Stimulated activated CD8-positive, alpha-beta memory T cell treated with anti-CD3 and anti-CD28 coated beads, Interleukin-4, amount 100 ng/mL, for 48 hours (primary cell): Measurements from ENCODE around the gene RBM6.
"Not testable (repeated sequence)": the region's sequence is repeated elsewhere in the genome, so short reads cannot be mapped to it uniquely, and the experiment has no call there.

Experiments
- DNase-seq: peaks from one replicate; pipeline ENCODE4 v3.0.0-alpha.2; 2020

RBM6 gene

DNA sequence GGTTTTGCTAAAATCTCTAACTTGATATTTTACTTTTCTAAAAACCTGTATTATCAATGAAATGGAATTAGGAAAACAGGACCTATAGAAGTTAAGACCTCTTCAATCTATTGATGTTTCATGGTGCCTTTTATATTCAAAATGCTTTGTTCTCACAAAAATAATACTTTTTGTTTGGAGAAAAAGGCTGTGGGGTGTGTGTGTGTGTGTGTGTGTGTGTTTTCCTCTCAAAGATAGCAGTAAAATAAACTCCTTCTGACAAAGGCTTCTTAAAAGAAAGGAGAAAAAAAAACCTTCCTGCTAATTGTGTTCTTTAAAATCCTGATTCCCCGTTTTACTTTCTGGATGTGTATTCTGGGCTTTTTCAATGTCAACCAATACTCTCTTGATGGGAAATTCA is 54.5 kb downstream of the RBM6 start:
- no peak for DNase-seq

DNA sequence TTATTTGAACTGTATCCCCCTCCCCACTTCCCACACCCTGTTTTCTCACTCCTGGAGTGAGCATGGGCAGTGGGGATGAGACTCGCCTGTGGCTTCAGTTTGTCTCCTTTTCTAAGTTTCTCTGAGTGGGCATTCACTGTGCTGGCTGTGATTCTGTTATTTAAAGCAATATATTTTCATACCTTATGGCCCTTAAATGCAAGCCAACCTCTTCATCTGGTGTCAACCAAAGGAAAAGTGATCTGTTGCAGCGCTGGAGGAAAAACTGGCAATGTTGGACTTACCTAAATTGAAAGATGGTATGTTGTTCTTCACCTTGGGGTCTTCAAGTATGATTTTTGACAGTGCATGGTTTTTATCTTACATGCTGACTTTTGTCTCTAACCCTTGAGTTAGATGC is 56.1 kb downstream of the RBM6 start:
- no peak for DNase-seq

DNA sequence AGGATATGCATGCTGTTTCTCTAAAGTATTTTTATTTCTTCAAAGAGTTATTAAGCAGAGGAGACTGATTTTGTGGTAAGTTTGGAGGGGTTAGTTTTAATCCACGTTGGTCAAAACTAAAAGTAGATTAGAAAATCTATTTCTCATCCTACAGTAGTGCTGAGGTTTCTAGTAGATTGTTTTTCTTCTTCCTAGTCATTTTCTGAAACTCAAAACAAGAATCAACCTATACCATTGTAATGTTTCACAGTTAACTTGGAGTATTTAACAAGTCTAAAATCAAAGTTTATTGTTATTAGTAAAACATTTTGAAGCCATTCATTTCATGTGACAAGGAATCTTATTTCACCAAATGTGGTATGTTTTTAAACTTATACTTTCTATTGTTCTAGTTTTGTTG is 57.9 kb downstream of the RBM6 start:
- DNase-seq: no peak

DNA sequence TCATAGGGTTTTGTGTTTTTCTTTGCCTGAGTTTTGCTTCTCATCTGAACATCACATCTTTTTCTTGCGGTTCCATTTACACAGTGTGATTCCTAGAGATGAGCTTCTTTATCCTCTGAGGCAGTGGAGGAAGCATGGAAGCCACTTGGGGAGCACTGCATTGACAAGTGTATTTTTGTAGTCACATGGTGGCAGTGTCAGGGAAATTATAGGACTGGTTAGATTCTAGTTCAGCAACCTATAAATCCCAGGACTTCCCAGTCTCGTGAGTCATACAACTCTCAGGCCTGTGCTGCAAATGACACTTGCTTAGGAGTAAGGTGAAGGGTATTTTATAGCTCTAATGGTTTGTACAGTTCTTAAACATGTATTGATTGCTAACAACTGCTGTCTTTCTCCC is 58.4 kb downstream of the RBM6 start:
- no peak for DNase-seq

DNA sequence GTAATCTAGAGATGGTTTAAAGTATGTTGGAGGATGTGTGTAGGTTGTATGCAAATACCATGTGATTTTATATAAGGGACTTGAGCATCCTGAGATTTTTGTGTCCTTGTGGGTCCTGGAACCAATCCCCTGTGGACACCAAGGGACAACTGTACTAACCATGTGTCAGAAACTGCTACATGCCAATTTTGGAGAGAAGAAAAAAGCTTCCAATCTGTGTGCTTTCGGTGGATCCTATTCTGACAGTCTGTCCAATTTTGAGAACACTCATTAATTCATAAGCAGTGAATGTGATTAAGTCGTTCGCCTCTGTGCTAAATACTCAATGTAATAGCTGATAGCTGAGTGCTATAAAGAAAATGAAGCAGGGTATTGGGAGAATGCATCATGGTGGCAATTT is 61.6 kb downstream of the RBM6 start:
- DNase-seq: no peak

DNA sequence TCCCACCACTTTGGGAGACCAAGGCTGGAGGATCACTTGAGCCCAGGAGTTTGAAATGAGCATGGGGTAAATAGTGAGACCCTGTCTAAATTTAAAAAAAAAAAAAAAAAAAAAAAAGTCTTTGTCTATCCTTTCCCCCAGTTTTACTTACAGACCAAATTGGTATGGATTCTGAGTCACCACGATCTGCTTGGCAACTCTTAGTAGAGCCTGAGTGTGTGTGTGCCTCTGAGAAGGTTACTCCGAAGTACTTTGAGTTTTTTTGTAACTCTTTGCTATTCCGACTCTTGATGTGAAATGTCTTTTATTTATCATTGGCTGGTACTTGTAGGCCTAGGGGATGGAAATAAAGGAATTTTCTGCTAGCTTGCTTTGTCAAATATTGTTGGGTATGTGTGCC is 63.3 kb downstream of the RBM6 start:
- no peak for DNase-seq

DNA sequence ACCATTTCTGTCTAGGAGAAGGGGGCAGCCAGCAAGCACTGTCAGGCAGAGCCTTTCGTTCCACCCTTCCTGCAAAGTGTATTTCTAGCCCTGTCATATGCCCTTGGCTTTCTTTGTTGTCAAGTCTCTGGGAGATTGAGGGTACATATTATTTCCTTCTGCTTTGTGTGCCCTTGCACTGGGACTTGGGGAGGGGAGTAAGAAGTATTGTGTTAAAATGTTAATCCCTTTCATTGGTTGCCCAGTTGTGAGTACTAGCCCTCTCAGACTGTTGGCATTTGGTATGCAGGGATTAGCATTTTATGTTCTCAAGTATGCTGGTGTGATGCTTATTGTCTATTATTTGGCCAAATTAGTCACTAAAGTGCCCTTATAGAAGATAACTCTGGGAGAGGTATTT is 63.9 kb downstream of the RBM6 start:
- no peak for DNase-seq

DNA sequence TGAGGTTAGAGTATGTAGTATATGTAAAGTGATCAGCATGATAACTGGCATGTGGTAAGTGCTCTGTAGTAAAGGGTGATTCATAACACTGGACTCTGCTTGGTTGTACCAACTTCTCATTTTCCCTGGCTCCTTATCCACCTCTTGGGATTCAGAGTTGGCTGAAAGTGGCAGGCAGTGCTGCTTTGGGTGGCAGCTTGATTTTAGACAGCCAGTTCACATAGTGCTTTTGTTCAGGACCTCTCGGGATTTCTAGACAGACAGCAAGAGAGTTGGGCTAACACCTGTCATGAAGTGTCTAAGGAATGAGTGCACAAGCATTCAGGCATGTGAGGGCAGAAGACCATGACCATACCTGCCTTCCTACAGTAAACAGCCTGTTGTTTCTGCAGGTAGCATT is 69.0 kb downstream of the RBM6 start:
- DNase-seq: no peak

DNA sequence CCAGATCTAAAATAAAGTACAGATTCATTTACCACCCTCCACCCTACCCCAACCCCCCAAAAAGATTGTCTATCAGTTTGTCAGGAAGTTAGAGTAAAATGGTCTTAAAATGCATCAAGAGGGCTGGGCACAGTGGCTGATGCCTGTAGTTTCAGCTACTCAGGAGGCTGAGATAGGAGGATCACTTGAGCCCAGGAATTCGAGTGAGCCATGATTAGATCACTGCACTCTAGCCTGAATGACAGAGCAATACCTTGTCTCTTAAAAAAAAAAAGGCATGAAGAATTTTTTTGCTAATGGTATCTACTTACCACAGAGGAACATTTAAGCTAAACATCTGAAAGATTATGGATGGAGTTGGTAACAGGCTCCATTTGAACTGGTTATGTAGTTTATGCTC is 71.0 kb downstream of the RBM6 start:
- no peak for DNase-seq

DNA sequence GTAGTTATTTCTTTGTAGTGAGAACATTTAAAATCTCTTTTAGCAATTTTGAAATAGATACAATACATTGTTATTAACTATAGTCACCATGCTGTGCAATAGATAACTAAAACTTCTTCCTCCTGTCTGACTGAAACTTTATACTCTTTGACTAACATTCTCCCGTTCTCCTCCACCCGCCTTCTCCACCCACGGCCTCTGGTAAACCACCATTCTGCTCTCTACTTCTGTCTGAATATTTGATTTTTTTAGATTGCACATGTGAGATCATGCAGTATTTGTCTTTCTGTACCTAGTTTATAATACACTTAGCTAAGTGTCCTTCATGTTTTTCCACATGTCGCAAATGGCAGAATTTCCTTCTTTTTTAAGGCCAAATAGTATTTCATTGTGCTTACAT is 76.0 kb downstream of the RBM6 start:
- DNase-seq: peak; percentile 33

DNA sequence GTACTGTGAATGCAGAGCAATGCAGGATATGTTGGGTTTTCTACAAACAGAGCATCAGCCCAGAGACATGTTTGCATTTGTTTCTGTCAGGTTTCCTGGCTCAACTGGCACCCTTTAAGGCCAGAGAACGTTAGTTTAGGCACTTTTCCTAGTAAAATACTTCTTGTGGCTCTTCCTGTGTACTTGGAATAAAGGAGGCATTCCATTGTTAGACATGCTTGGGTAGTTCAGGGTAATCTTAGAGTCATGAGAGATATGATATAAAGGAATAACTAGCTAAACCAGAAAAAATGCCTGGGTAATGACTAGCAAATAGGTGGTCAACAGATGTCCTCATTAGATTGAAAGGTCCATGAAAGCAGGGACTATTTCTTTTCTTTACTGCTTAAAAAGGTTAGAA is 88.4 kb downstream of the RBM6 start:
- DNase-seq: no peak

DNA sequence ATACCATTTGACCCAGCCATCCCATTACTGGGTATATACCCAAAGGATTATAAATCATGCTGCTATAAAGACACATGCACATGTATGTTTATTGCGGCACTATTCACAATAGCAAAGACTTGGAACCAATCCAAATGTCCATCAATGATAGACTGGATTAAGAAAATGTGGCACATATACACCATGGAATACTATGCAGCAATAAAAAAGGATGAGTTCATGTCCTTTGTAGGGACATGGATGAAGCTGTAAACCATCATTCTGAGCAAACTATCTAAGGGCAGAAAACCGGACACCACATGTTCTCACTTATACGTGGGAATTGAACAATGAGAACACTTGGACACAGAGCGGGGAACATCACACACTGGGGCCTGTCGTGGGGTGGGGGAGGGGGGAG is 91.3 kb downstream of the RBM6 start:
- DNase-seq: not testable (repeated sequence)

DNA sequence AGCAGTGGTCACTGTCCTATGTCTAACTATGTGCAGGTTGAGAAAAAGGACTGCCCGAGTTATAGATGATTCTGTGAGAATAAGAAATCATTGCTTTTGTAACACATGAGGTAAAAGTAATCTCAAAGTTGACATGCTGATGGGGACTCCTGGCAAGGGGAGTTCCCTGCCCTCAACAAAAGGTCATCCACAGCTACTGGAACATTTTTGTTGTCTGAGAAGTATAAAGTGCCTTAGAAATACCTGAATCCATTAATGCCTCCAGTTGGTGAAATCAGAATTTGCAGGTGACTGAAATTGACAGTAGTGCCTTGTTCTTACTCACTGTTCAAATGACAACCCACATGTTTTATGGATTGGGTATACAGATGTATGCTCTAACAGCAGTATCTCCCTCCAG is 105.0 kb downstream of the RBM6 start:
- DNase-seq: no peak

DNA sequence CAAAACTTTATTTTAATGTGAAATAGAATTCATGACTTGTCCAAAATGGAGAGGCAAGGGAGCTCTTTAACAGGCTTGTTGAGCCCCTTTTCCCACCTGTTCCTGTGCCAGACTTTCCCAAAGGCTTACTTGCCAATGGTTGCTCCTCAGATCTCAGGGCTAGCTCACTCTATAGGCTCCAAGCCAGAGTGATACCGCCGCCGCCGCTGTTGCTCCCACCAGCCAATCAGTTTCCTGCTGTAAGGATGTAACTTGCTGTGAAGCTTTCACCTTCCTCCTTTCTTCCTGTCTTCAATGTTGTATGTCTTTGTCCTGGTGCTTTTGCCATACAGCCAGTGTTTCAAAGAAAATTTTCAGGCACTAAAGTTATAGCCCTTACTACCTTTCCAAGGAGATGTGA is 107.5 kb downstream of the RBM6 start:
- no peak for DNase-seq

DNA sequence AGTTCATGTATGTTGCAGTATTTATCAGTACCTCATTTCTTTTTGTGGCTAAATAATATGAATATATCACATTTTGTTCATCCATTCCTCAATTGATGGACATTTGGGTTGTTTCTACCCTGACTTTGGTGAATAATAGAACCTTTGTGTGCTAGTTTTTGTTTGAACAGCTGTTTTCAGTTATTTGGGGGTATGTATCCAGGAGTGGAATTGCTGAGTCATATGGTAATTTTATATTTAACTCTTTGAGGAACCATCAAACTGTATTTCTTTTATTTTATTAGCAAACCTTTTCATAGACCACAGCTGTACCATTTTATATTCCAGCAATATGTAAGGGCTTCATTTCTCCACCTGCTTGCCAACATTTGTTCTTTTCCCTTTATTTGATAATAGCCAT is 110.4 kb downstream of the RBM6 start:
- DNase-seq: no peak

DNA sequence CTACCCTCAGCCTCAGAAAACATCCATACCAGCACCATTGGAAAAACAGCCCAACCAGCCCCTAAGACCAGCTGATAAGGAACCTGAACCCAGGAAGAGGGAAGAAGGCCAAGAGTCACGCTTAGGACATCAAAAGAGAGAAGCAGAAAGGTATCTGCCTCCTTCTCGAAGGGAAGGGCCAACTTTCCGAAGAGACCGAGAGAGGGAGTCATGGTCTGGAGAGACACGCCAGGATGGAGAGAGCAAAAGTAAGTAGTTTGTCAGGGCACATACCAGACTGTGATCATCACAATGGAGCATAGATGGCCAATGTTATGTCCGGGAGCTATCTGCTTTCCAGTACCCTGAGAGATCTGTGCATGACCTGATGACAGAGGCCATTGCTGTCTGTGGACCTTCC is 117.8 kb downstream of the RBM6 start:
- DNase-seq: no peak

DNA sequence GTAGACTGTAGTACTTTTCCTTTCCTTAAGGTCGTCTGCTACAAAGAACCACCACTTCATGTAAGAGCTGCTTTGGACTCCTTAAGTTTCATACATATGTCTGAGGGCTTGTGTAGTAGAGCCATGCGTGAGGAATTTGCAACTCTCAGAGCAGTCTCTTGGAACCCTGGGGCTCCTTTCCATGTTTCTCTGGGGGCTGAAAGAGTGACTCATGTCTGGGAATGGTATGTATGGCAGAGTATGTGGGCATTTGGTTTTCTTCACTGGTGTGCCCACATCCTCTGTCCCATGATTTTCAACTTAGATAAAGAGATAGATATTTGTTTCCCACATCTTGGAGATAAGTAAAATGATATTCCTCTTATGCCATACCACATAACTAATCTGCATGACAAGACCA is 128.2 kb downstream of the RBM6 start:
- no peak for DNase-seq

DNA sequence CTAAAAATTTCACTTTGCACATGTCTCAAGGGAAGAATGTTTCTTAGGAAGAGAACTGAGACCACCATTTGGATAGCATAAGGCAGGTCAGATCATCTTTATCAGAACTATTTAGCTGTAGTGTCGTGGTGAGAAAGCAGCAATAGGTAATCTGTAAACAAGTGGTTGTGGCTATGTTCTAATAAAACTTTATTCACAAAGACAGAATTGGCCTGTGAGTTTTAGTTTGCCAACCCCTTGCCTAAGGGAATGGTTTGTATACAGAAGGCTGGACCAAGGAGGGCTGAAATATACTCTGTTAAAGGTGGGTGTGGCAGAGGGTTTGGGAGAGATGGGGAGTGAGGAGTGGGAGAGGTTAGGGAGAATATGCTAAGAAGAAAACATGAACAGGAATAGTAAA is 138.1 kb downstream of the RBM6 start:
- DNase-seq: no peak

DNA sequence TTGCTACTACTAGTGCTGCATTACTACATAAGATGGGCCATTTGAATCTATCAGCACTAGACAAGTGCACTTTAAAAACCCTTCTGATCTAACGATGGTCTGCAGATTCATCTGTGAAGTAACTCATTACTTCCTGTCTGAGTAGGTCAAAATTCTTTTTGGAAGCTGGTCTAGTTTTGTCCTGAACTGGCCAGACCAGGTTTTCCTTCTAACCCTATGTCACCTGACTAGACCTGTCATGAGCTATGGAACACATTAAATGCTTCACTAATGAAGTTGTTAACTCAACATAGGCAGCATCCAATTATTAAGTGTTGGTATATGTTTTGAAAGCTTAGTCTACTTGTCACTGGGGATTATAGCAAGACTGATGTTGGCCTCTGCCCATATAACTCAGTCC is 138.7 kb downstream of the RBM6 start:
- no peak for DNase-seq

DNA sequence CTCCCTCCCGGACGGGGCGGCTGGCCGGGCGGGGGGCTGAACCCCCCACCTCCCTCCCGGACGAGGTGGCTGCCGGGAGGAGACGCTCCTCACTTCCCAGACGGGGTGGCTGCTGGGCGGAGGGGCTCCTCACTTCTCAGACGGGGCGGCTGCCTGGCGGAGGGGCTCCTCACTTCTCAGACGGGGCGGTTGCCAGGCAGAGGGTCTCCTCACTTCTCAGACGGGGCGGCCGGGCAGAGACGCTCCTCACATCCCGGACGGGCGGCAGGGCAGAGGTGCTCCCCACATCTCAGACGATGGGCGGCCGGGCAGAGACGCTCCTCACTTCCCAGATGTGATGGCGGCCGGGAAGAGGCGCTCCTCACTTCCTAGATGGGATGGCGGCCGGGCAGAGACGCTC is 145.0 kb downstream of the RBM6 start:
- not testable (repeated sequence) for DNase-seq

DNA sequence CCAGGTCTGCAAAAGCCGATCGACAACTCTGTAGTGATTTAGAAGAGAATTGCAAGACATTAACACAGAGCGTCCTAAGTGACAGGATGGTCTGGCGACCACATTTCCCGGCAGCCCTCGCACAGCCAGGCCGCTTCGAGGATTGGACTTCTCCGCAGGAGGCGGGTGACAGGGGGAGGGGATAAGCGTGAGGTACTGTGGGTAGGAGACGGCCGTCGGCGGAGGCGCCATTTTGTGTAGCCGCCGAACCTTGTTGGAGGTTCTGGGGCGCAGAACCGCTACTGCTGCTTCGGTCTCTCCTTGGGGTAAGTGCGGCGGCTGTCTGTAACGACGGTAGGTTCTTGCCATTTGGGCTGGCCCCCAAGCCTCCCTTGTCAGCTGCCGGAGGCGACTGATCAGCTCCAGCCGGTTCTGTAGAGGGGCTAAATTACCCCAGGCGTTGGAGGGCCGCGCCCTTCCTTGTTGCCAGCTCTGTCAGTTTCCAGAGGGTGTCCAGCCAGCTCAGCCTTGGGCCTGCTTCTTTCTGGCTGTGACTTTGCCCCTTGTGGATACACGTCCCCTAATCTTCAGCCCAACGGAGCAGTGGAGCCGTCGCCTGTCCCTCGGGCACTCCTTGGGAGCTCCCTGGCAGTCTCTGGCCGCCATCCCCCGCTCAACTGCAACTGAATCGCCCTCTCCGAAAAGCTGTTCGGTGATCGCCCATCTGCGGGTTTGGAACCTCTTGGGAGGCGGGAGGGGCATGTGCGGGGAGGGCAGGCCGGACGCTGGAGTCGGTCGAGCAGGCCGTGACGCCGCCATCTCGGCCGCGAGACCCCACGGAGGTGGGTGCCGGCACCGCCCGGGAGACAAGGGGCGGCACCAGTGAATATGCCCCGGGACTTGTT is 149.0 kb downstream of the RBM6 start, which contains the start of gene RBM5:
RBM5 (plus strand) TSS at position 195 of the 884 bp plus-strand sequence. CDS start 1,516 bp downstream, outside the sequence.
- DNase-seq: peak; percentile 93

DNA sequence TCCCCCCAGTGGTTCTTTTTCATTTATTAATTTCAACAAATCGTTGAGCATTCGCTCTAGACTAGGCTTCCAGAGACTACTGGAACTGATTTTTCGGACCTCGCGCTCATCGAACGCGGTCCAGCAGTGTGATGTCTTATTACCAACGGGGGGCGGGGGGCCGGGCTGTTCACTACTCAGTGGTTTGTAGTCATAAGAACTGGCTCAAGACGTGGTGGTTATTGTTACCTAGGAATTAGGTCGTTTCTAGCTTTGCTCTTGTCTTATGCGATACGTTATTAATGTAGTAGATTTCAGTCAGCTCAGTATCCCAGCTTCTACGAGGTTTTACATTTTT is 149.6 kb downstream of the RBM6 start:
- no peak for DNase-seq

DNA sequence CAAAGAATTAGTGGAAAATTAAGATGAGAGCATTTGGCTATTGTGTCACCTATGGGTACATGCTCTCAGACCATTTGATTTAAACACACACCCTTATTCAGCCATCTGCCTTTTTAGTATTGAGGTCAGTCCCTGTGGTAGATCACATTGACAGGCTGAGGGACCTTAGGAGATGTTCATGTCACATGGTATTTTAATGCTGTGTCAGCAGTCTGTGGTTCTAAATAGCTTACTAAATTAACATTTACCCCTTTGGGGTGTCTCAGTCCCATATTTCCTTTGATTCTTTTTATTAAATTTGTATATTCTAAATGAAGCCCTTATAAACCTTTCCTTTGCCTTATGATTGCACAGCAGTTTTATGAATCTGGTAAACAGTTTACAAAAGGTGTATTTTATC is 151.0 kb downstream of the RBM6 start:
- DNase-seq: no peak

DNA sequence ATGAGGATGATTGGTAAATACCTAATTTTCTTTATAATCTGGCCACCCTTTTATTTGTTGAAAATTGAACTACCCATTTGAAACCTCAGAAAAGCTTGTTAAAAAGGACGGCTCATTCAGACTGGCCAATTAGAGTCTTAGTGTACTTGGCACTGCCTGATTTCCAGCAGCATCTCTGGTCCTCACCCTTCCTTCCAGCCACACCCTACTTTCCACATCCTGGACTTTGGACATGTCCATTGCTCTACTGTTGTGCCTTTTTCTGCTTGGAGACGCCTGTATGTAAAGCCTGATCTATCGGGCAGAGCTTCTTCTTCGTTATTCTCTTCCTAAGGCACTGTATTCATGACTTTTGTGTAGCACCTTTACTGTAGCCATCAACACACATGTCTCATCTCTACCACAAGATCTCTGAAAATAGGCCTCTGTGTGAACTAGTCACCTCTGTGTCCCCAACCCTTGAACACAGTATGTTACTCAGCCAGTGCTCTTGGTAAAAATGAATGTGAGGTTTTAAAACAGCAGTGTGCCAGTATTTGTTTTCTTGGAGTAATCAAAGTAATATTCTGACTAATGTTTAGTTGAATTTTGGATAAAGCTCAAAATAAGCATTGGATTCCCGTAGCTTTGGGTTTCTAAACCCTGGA is 155.5 kb downstream of the RBM6 start:
- DNase-seq: no peak

DNA sequence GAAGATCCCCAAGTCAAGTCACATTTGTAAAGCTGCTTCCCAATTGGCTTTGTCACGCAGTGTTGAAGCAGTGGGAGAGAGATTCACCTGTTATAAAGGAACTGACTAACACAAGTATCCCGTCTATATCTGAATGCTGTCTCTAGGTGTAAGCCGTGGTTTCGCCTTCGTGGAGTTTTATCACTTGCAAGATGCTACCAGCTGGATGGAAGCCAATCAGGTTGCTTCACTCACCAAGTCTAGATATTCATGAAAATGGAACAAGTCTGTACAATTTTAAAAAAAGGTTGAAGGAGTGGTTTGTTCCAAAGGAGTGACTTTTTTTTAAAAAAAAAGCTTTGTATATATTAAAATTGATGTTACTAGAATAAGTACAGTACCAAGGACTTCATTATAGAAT is 160.4 kb downstream of the RBM6 start:
- no peak for DNase-seq
